RWPE2 (cell line): ENCODE data around the gene PSRC1.
"Not testable (repeated sequence)": the region's sequence is repeated elsewhere in the genome, so short reads cannot be mapped to it uniquely, and the experiment has no call there.

Experiments used
- ATAC-seq: fragments of 200-7000 bp; cut with Tn5 transposase; 3 replicates; pipeline ENCODE4 v1.9.1; 2021; ENCODE audit warnings: low read depth
- DNase-seq: peaks from one replicate; pipeline ENCODE4 v3.0.0-alpha.2; 2020; ENCODE audit warnings: low spot score
- H3K27ac ChIP-seq: fragments of 450-650 bp; 2 replicates; pipeline ENCODE4 v1.5.1; 2017; ENCODE audit warnings: mild to moderate bottlenecking; ENCODE audit not compliant: poor library complexity, severe bottlenecking
- H3K27me3 ChIP-seq: fragments of 250-450 bp; sonication (Bioruptor Pico); 2 replicates; pipeline ENCODE4 v1.5.1; 2021; ENCODE audit warnings: mild to moderate bottlenecking, moderate library complexity; ENCODE audit not compliant: insufficient read depth, poor library complexity, severe bottlenecking
- H3K36me3 ChIP-seq: fragments of 250-450 bp; sonication (Bioruptor Pico); 2 replicates; pipeline ENCODE4 v1.5.1; 2020; ENCODE audit warnings: low read depth, mild to moderate bottlenecking, moderate library complexity
- H3K4me1 ChIP-seq: fragments of 250-450 bp; sonication (Bioruptor Pico); 2 replicates; pipeline ENCODE4 v1.5.1; 2021; ENCODE audit warnings: mild to moderate bottlenecking, moderate library complexity; ENCODE audit not compliant: insufficient read depth, poor library complexity, severe bottlenecking
- H3K4me3 ChIP-seq: fragments of 250-450 bp; sonication (Bioruptor Pico); 2 replicates; pipeline ENCODE4 v1.5.1; 2021; ENCODE audit warnings: mild to moderate bottlenecking, moderate library complexity; ENCODE audit not compliant: severe bottlenecking
- H3K9me3 ChIP-seq: fragments of 250-450 bp; sonication (Bioruptor Pico); 2 replicates; pipeline ENCODE4 v1.5.1; 2021; ENCODE audit warnings: mild to moderate bottlenecking, moderate library complexity; ENCODE audit not compliant: severe bottlenecking
- CTCF ChIP-seq: fragments of 450-650 bp; IDR thresholded peaks from one replicate; pipeline ENCODE4 v1.5.1; 2017; ENCODE audit warnings: mild to moderate bottlenecking, moderate library complexity; ENCODE audit not compliant: poor library complexity, severe bottlenecking

The PSRC1 gene

GRCh38 chr1:109290998-109291397 is 8.1 kb upstream of the PSRC1 start:
- H3K36me3 ChIP-seq: no peaks in the 10 kb centered on the region
- no peaks in the 10 kb centered on the region for H3K9me3 ChIP-seq
- no peak for DNase-seq
- TF ChIP-seq CTCF: no peak
- H3K27ac ChIP-seq: no peak overlapping the region
- no peak overlapping the region for H3K4me3 ChIP-seq
- no peak for ATAC-seq
- H3K27me3 ChIP-seq: no peaks in the 10 kb centered on the region
- peaks cover 6% of the 10 kb centered on the region for H3K4me1 ChIP-seq

- DNase-seq (no peak), ATAC-seq (no peak)
- Histone ChIP-seq H3K36me3 (no peaks in the 10 kb centered on the region), H3K4me3 (no peak overlapping the region), H3K9me3 (no peaks in the 10 kb centered on the region), H3K27ac (no peak overlapping the region), H3K4me1 (peaks cover 6% of the 10 kb centered on the region), H3K27me3 (no peaks in the 10 kb centered on the region)
- TF ChIP-seq CTCF: no peak
Observed at GRCh38 chr1:109290137-109290536, 7.2 kb upstream of the PSRC1 start.

GRCh38 chr1:109286762-109287161 is 3.8 kb upstream of the PSRC1 start:
- H3K27me3 ChIP-seq, ATAC-seq, H3K36me3 ChIP-seq, H3K9me3 ChIP-seq, H3K27ac ChIP-seq, H3K4me3 ChIP-seq, DNase-seq, H3K4me1 ChIP-seq: not testable (repeated sequence)

GRCh38 chr1:109283748-109284600 is 1.0 kb upstream of the PSRC1 start:
- peak overlapping the region; percentile 70 for H3K4me3 ChIP-seq
- no peak for ATAC-seq
- H3K27ac ChIP-seq: peak overlapping the region; percentile 59
- peaks cover 21% of the 10 kb centered on the region for H3K36me3 ChIP-seq
- H3K27me3 ChIP-seq: no peaks in the 10 kb centered on the region
- DNase-seq: no peak
- H3K4me1 ChIP-seq: peaks cover 6% of the 10 kb centered on the region
- no peaks in the 10 kb centered on the region for H3K9me3 ChIP-seq
- TF ChIP-seq CTCF: no peak

GRCh38 chr1:109282497-109282951 is 421 bp downstream of the PSRC1 start:
- H3K4me1 ChIP-seq: peaks cover 6% of the 10 kb centered on the region
- ATAC-seq: peak; percentile 57
- H3K36me3 ChIP-seq: peaks cover 33% of the 10 kb centered on the region
- H3K4me3 ChIP-seq: peak overlapping the region; percentile 70
- no peaks in the 10 kb centered on the region for H3K27me3 ChIP-seq
- H3K9me3 ChIP-seq: no peaks in the 10 kb centered on the region
- H3K27ac ChIP-seq: peak overlapping the region; percentile 59
- TF ChIP-seq CTCF: no peak
- no peak for DNase-seq
